Thoracic aorta (tissue), 2 donors: ENCODE results near the gene BACH2. TPM values are rescaled to one million over a fixed set of nuclear protein-coding genes. Genes with fewer than 3 reads are reported as not detected.

ENCODE experiments used
- ATAC-seq: fragments of 150-250 bp; one replicate; pipeline ENCODE4 v1.8.0; 2017; ENCODE audit warnings: low read depth; ENCODE audit not compliant: insufficient number of reproducible peaks, low FRiP score
- DNase-seq: peaks from one replicate; pipeline ENCODE4 v3.0.0-alpha.2; 2020; ENCODE audit warnings: low spot score
- H3K27ac ChIP-seq, 2 donors: fragments of 200-600 bp; sonication (generic); 1 replicate in 1 of 2; 2 replicates in 1 of 2; pipeline ENCODE4 v1.5.1; 2016; ENCODE audit warnings: mild to moderate bottlenecking in 2 of 2, moderate library complexity in 2 of 2
- H3K27me3 ChIP-seq: fragments of 200-600 bp; sonication (generic); replicated peaks from 2 replicates; pipeline ENCODE4 v1.6.0; 2016; ENCODE audit warnings: mild to moderate bottlenecking; ENCODE audit not compliant: insufficient read depth
- H3K36me3 ChIP-seq: fragments of 200-600 bp; sonication (generic); one replicate; pipeline ENCODE4 v1.5.1; 2016
- H3K4me1 ChIP-seq, 2 donors: fragments of 200-600 bp; sonication (generic); 1 replicate in 1 of 2; 2 replicates in 1 of 2; pipeline versions ENCODE4 v1.5.1 to v1.6.0; 2016; ENCODE audit warnings: low read depth in 2 of 2, mild to moderate bottlenecking in 1 of 2; ENCODE audit not compliant: control insufficient read depth in 1 of 2
- H3K4me3 ChIP-seq: fragments of 200-600 bp; sonication (generic); 2 replicates; pipeline ENCODE4 v1.5.1; 2016; ENCODE audit warnings: mild to moderate bottlenecking
- H3K9me3 ChIP-seq: fragments of 200-600 bp; sonication (generic); 2 replicates; pipeline ENCODE4 v1.5.1; 2016
- total RNA-seq, 2 donors: library from RNA; depleted of rRNA; stranded (reverse); fragments of >200 nt; gene quantifications; one replicate each; pipeline versions ENCODE4 v1.1.0 to v1.2.3, GENCODE V29; 2016
- TF ChIP-seq, protein P1 (sequence below): fragments of 200-600 bp; sonication (generic); IDR thresholded peaks from one replicate; pipeline ENCODE4 v1.5.1; 2019; ENCODE audit warnings: antibody characterized with exemption

The BACH2 gene
- total RNA-seq, 2 donors from 2014 or later = 6.1 to 17.8 TPM

GRCh38 chr6:89977808-89978748 lies 318.6 kb downstream of the BACH2 start:
- Histone ChIP-seq H3K27me3 (no peaks in the 10 kb centered on the region), H3K27ac (no peak overlapping the region), H3K36me3 (no peaks in the 10 kb centered on the region), H3K4me1 (peaks cover 0 to 19% of the 10 kb centered on the region in 2 donors), H3K4me3 (no peak overlapping the region), H3K9me3 (no peaks in the 10 kb centered on the region)
- TF ChIP-seq, protein P1, sequence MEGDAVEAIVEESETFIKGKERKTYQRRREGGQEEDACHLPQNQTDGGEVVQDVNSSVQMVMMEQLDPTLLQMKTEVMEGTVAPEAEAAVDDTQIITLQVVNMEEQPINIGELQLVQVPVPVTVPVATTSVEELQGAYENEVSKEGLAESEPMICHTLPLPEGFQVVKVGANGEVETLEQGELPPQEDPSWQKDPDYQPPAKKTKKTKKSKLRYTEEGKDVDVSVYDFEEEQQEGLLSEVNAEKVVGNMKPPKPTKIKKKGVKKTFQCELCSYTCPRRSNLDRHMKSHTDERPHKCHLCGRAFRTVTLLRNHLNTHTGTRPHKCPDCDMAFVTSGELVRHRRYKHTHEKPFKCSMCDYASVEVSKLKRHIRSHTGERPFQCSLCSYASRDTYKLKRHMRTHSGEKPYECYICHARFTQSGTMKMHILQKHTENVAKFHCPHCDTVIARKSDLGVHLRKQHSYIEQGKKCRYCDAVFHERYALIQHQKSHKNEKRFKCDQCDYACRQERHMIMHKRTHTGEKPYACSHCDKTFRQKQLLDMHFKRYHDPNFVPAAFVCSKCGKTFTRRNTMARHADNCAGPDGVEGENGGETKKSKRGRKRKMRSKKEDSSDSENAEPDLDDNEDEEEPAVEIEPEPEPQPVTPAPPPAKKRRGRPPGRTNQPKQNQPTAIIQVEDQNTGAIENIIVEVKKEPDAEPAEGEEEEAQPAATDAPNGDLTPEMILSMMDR = no peak
- ATAC-seq (no peak), DNase-seq (no peak)

DNA sequence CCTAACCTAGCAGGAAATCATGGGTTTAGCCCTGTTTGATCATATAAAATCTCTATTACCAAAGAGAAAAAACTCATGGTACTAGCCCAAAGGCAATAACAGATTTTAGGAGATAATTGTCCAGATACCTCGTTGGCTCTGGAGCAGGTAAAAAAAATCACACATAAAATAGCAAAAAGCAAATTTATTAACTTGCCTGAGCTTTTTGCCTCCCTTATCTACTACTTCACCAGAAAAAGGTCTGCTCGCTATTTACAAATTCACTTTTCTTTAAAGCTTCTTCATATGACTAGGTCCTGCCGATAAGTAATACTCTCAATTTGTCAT lies 320.0 kb downstream of the BACH2 start:
- Histone ChIP-seq H3K9me3 (no peaks in the 10 kb centered on the region), H3K27ac (no peak overlapping the region), H3K4me1 (peaks cover 0 to 19% of the 10 kb centered on the region in 2 donors), H3K4me3 (no peak overlapping the region), H3K27me3 (no peaks in the 10 kb centered on the region), H3K36me3 (no peaks in the 10 kb centered on the region)
- TF ChIP-seq, protein P1 = no peak
- no peak for ATAC-seq
- no peak for DNase-seq

GRCh38 chr6:89975991-89976693 lies 320.5 kb downstream of the BACH2 start:
- Histone ChIP-seq H3K4me1 (peaks cover 0 to 19% of the 10 kb centered on the region in 2 donors), H3K9me3 (no peaks in the 10 kb centered on the region), H3K27ac (no peak overlapping the region), H3K4me3 (no peak overlapping the region), H3K36me3 (no peaks in the 10 kb centered on the region), H3K27me3 (no peaks in the 10 kb centered on the region)
- ATAC-seq (no peak), DNase-seq (no peak)
- TF ChIP-seq, protein P1 = no peak

DNA sequence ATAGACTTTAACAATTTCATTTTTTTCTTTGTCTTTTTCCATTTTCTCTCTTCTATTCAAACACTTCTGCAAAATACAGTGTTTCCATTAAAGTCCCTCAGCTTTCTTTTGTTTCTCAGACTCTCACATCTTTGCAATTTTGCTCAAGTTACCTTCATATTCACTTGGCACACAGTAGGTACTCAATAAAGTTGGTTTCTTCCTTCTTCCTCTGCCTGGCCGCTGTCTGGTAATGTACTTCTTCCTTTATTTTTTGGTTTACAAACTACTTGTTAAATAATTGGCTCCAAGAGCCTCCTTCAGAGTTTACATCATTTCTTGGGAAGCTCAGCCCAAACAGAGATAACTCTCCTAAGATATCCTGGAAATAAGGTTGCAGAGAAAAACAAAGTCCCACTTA lies 321.3 kb downstream of the BACH2 start:
- Histone ChIP-seq H3K4me3 (no peak overlapping the region), H3K36me3 (no peaks in the 10 kb centered on the region), H3K27ac (no peak overlapping the region), H3K9me3 (no peaks in the 10 kb centered on the region), H3K4me1 (peaks cover 0 to 19% of the 10 kb centered on the region in 2 donors), H3K27me3 (no peaks in the 10 kb centered on the region)
- DNase-seq (no peak), ATAC-seq (no peak)
- TF ChIP-seq, protein P1 = no peak

DNA sequence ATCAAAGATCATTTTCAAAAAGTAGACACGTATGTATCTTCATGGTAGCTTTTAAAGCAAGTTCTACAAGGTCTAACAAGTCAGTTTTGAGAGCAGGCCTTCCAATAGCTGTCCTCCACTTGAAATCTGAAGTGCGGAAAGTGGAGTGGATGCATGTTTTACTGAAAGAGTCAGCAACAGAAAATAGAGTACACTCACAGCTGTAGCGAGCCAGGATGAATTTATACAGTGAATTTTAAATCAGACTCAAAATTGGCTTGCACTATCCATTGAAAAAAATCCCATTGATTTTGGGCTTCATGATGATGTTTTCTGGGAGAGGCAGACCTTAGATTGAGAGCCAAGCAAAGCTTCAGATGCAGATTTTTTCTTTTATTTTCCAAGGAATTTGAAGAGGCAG lies 321.8 kb downstream of the BACH2 start:
- no peak overlapping the region for H3K27ac ChIP-seq
- DNase-seq (no peak), ATAC-seq (no peak)
- no peaks in the 10 kb centered on the region for H3K27me3 ChIP-seq
- H3K9me3 ChIP-seq = no peaks in the 10 kb centered on the region
- H3K4me1 ChIP-seq = peaks cover 0 to 19% of the 10 kb centered on the region in 2 donors
- H3K36me3 ChIP-seq = no peaks in the 10 kb centered on the region
- no peak overlapping the region for H3K4me3 ChIP-seq
- TF ChIP-seq, protein P1 = no peak
